Fibroblast of mammary gland (primary cell): ENCODE results near the gene BAIAP2.
A peak's percentile ranks its signal among the peaks of the same experiment; 100 is the strongest.

Source experiments
- DNase-seq: peaks from one replicate; pipeline ENCODE4 v3.0.0-alpha.2; 2010; ENCODE audit warnings: low read depth
- H3K4me3 ChIP-seq: 2 replicates; pipeline ENCODE4 v1.5.1; 2011; ENCODE audit warnings: low read depth, mild to moderate bottlenecking, low read length, moderate library complexity; ENCODE audit not compliant: control insufficient read depth
- CTCF ChIP-seq: conservative IDR thresholded peaks from 2 replicates; pipeline ENCODE4 v1.5.1; 2011; ENCODE audit warnings: low read depth, low read length, inconsistent platforms; ENCODE audit not compliant: control insufficient read depth, insufficient read depth

The BAIAP2 gene

DNA sequence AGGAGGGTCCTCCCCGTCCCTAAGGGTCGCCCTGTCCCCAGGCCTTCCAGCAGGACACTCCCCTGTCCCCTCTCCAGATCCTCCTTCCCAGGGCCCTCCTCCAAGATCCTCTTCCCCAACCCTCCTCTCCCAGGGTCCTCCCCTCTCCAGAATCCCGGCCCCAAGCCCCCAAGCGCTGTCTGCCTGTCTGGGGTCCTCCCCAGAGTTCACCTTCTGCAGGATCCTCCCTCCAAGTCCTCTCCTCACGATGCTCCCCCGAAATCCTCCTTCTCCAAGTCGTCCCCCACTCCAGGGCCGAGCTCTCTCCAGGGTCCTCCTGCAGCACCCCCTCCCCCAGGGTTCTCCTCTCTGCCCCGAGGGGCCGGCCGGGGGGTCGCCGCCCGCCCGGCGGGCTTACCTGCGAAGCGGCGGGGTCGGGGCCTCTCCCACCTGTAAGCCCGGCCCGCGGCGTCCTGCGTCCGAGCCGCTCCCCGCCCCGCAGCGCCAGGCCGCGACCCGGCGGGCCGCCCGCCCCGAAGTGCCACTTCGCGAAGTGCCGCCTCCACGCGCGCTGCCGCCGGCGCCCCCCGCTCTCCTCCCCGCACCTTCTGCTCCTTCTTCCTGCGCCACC, 678 bp upstream of the BAIAP2 start:
- DNase-seq = no peak
- TF ChIP-seq CTCF = no peak

DNA sequence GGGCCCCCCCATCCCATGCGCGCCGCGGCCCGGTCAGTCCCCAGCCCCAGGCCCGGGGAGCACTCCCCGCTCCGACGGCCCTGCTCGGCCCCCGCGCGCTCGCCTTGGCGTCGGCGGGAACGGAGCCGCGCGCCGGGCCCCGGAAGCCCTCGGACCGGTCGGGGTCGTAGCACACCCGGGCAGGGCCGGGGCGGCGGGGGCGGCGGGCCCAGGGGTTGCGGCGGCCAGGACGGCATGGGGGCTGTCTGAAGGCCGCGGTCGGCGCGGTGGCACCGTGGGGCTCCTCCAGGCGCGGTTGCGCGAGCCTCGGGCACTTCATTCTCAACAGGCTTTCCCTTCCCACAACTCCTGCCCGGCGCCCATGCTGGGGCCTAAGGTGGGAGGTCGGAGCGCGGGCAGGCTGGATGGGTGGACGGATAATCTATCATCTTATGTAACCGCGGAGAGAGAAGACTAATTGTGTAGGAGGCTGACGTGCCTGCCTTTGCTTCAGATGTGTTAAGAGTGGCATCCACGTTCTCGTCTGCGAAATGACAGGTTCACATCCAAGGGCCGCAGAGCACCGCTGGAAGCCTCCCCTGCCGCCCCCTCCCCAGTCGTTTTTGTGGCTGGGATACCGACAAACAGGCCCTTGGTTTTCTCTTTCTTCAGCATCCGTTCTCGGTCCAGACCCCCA, 708 bp downstream of the BAIAP2 start:
- no peak for TF ChIP-seq CTCF
- peak overlapping the region; percentile 60 for H3K4me3 ChIP-seq
- DNase-seq = peak; percentile 57

More for the DNA sequence above, 678 bp upstream of the BAIAP2 start:
- peak overlapping the region; percentile 55 for H3K4me3 ChIP-seq

- DNase-seq = peak; percentile 57
- H3K4me3 ChIP-seq = peak overlapping the region; percentile 52
- TF ChIP-seq CTCF = no peak
Measured at GRCh38 chr17:81036197-81036941, 1.4 kb downstream of the BAIAP2 start.

- no peak for DNase-seq
- H3K4me3 ChIP-seq = no peak overlapping the region
- TF ChIP-seq CTCF = no peak
Measured at GRCh38 chr17:81037026-81037797, 2.3 kb downstream of the BAIAP2 start.

- no peak for TF ChIP-seq CTCF
- DNase-seq = no peak
- H3K4me3 ChIP-seq = no peak overlapping the region
Measured at GRCh38 chr17:81037798-81038733, 3.1 kb downstream of the BAIAP2 start.
